SIG-M5 (cell line): ENCODE measurements around the gene FAM181B.
"Not testable (repeated sequence)": the region's sequence is repeated elsewhere in the genome, so short reads cannot be mapped to it uniquely, and the experiment has no call there.

Experiments
- DNase-seq: peaks from one replicate; lab custom pipeline; 2025; lab: John Stamatoyannopoulos, UW

The FAM181B gene

DNA sequence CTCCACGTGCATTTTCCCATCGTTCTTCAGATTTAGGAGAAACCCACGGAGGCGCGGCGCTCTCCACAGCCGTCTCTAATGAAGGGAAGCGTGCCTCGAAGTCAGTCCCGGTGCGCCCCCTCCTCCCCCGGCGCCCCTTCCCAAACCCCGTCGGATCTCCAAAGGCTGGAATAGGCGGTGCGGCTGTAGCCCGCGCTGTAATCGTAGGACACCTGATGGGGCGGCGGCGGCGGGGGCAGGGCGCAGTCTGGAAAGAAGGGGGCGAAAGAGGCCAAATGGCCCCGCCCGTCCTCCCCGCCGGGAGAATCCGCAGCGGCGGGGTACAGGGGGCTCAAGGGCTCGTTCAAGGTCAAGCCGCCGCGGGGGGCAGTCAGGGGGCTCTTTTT is 1.3 kb downstream of the FAM181B start:
- no peak for DNase-seq

- DNase-seq, result no peak
Observed at GRCh38 chr11:82731691-82732277, 1.9 kb downstream of the FAM181B start.

DNA sequence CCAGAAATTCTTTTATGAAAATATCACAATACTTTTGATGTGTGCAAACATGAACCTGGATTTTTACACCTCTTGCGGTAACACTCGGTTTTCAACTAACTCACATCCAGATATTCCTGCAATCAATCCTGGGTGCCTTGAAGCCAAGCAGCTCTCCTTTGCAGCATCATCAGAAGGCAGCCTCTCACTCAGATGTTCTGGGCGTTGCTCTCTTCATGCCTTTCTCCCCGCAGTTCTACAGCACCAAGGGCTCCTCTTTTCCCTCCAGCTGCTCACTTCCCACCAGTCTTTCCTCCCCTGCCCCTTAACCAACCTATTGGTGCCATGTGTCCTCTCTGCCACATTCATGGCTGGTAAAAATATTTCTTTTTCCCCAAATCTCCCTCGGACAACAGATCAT is 2.9 kb downstream of the FAM181B start:
- DNase-seq, result no peak

DNA sequence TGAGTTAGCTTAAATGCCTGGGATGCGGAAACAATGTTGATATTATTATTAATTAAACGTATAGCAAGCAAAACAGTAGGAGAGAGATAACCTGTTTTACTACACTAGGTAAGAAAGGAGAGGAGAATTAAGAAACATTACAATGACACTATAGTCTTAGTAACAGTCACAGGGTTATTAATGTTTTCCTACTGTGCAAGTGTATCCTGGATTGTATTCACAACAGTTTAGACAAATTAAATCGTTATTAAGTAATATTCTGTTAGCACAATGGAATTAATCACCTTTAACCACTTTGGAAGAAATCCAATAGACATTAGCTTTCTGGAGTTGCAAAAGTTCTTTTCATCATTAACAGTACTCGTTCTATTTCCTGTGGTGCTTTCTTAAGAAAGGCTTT is 3.4 kb downstream of the FAM181B start:
- no peak for DNase-seq

DNA sequence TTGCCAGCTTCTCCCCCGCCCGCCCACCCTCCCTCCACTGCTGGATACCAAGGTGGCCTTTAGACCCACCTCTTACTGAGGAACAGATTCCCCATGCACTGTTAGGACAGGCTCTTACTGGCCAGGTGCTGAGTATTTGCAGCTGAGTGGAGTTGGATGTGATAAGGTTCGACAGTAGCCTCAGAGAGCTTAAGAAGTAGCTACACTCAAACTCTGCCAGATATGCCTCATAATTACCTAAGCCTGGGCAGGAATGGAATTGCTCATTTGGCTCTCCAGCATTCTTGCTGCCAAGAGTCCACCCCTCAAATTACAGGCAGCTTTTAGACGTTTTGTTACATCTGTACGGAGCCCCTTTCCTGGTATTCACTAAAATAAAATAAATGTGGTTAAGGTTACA is 9.6 kb downstream of the FAM181B start:
- DNase-seq, result no peak

DNA sequence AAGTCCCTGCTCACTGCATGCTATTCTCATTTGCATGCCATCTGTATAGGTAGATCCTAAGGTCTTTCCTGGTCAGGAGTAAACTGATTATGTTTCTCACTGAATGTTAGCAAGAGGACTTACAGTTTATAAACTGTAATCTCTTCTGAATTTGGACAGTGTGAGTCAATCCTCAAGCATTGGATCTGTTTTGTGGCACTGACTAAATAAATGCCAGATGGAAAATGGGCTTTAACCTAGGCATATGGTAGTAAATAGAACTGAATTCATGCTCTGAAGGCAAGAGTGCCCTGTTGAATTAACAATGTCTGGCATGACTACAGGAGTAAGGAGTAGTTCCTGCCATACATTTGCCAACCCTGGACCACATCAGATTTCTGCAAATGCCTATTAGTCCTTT is 11.4 kb downstream of the FAM181B start:
- no peak for DNase-seq

DNA sequence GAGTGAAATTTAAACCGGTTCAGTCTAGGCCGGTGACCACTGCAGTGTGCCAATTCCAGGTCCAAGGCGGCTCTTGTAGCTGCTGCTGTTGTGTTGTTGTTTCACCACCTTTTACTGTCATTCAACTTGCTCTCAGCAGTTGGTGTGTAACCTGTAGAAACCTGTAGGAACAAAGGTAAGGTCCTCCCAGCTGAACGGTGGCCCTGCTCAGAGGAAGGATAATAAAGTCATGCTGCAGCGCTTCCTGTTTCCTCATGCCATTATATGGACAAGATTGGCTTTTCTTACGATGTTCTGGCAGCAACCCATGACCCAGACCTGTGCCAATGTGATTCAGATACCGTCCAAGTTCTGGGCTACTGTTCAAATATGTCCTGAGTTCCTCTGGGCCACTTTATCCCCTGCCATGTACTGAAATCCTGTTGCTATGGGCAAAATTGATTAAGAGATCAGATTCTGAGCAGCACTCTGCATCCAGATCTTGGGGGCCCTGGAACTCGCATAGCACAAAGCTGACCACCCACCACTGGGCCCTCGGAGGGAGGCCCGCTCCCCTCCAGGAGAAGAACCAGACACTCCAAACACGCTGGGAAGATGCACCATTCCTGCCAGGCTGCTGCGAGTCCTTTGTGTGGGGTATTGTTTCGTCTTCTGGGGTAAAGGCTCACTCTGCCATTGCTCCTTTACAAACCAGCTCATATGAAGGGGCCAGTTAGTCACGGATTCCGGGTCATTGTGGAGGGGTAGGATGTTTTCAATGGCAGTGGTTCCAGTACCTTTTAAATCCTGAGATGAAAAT is 13.2 kb downstream of the FAM181B start:
- no peak for DNase-seq

GRCh38 chr11:82719361-82720105 is 14.1 kb downstream of the FAM181B start:
- DNase-seq, result no peak

- DNase-seq, result no peak
Observed at GRCh38 chr11:82718821-82719220, 14.8 kb downstream of the FAM181B start.

GRCh38 chr11:82718307-82718706 is 15.4 kb downstream of the FAM181B start:
- DNase-seq, result no peak

DNA sequence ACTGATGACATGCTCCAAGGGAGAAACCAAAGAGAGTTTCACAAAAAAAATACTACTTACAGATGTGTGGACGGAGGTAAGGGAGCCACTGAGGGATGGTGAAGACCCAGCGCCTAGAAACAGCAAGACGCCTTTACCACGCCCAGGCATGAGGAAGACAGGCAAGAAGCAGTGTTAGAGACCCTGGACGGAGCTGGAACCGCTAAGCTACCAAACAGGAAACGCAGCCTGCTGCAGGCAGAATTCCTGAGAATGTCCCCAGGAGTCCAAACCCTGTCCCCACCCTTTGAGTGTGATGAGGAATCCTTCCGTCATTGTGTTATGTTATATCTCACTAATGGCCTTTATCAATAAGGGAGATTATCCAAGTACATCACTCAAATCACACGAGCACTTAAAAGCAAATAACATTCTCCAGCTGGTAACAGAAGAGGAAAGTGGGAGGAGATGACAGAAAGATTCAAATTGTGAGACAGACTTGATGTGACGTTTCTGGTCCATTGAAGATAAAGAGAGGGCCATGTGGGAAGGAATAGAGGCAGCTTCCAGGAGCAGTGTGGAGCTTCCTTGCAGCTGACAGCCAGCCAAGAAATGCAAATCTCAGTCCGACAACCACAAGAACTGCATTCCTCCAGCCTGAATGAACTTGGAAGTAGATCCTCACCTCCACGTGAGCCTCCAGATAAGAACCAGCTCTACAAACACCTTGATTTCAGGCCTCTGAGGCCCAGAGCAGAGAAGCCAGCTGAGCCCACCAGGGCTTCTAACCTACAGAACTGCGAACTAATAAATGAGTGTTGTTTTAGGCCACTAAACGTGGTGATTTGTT is 19.1 kb downstream of the FAM181B start:
- DNase-seq, result no peak

GRCh38 chr11:82711648-82712047 is 22.0 kb downstream of the FAM181B start:
- DNase-seq, result no peak

DNA sequence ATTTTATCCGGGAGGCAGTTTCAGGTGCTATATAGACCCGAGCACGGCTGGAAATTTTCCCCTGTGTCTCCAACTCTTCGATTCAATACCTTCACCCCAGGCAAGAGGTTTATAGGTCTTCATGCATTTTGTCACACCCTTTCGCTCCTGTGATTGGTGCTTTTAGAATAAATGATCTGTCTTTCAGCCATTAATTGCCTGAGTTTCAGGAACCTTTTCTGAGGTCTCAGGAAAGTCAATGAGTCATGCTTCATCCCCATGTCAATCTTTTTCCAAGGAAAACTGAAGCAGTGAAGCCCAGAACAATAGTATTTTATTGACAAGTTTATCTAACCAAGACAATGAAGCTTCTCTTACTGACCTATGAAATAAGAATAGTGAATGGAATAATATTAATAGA is 29.9 kb downstream of the FAM181B start:
- no peak for DNase-seq

GRCh38 chr11:82703226-82703625 is 30.4 kb downstream of the FAM181B start:
- DNase-seq, result no peak

DNA sequence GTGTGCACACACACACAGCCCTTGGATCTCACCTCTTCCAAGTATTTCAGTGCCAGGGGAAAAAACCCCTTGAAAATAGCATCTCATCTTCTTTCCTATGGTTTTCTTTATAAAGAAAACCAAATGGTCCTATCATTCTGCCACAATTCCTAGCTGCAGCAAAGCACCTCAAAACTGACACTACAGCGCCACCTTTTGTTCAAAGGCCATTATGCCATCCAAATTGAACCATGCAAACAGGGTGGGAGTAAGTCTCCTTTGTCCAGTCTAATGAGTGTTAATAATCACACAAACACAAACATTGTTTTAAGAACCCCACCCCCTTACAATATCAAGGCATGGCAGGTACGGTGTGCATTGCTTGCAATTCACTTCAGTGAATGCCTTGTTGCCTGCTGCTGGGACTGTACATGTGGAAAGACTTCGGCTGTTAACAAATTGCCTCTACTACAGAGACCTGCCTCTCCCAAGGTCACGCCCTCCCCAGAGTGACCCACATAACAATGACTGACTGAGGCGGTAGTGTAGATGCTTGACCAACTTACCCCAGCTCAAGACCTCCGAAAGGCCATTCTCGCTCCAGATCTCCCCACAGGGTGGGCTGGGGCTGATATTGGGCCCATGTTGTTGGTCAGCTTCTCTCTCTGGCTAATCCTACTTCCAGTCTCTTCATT is 31.7 kb downstream of the FAM181B start:
- DNase-seq, result no peak

DNA sequence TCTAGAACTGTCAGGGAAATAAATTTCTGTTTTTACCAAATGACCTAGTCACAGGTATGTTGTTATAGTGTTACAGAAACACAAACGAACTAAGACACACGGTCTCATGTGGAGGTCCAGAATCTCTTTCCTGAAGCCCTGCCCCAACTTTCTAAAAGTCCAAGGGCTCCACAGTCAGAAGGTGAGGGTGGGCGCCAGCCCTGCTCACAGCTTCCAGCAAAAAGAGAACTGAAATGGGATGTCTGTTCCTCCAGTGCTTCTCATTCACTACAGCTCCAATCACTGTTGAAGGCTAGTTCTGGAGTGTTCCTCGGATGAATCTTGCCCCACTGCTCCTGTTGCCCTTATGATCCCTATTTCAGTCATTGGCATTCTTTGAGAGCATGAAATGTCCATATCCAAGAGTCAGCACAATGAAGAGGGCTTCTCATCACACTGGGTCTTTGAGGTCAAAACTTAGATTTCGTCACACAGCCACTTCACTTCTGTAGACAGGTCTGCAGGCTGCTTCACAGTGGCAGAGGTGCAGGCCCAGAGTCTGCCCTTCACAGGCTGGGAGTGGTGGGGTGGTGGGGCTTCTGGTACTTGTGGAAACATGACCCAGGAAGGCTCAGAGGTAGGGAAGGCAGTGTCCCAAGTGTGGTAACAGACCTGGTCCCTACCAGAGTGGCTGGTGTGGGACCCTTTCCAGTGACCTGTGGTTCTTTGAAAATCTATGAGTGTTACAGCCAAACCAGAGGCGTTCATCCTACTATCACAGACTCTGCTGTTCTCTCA is 34.9 kb downstream of the FAM181B start:
- no peak for DNase-seq

- DNase-seq, result no peak
Observed at GRCh38 chr11:82692981-82693380, 40.7 kb downstream of the FAM181B start.

- not testable (repeated sequence) for DNase-seq
Observed at GRCh38 chr11:82689347-82689746, 44.3 kb downstream of the FAM181B start.

DNA sequence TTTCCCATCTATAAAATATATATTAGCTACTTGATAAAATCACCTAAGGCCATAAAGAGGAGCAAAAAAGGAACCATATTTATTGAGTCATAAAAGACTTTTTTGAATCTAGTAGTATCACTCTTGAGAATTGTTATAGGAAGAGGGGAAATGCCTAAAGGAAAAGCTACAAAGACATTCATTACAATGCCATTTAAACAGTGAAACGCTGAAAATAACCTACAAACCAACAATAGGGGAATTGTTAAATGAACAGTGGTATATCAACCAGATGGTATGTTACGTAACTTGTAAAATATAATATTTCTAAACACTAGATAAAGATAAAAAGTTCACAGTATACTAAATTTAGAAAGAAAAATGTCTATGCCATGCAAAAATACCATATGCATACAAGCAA is 47.5 kb downstream of the FAM181B start:
- DNase-seq, result no peak

- DNase-seq, result no peak
Observed at GRCh38 chr11:82683029-82683428, 50.6 kb downstream of the FAM181B start.
